PC-9 (cell line): ENCODE measurements around the gene HSPA14. TPM values are rescaled to one million over a fixed set of nuclear protein-coding genes. Genes with fewer than 3 reads are reported as not detected.
"Not testable (repeated sequence)": the region's sequence is repeated elsewhere in the genome, so short reads cannot be mapped to it uniquely, and the experiment has no call there.

Source experiments
- BruUV-seq: library from RNA; stranded (reverse); fragments of 400-500 nt; replicated peaks from 2 replicates; lab custom pipeline; 2021; lab: Mats Ljungman, UMichigan
- CTCF ChIA-PET: fragments of 300-600 bp; sonication (Branson Sonifier 250); formaldehyde crosslinking; loops from one replicate; lab custom pipeline; 2022; ENCODE audit warnings: antibody characterized with exemption; lab: Charles Lee
- POLR2A ChIA-PET: fragments of 300-600 bp; sonication (Branson Sonifier 250); formaldehyde crosslinking; loops from one replicate; lab custom pipeline; 2022; ENCODE audit warnings: antibody characterized with exemption; ENCODE audit not compliant: unreplicated experiment; lab: Charles Lee
- DNase-seq, 2 experiments: peaks; one replicate each; pipeline versions ENCODE4 v3.0.0 to v3.0.0-alpha.2; 2015 to 2022; ENCODE audit warnings: mixed read lengths in 1 of 2
- H2AFZ ChIP-seq: fragments of 200-600 bp; sonication (generic); 2 replicates; pipeline ENCODE4 v1.8.1; 2017; ENCODE audit warnings: antibody characterized with exemption
- H3F3A ChIP-seq: fragments of 200-600 bp; sonication (generic); 2 replicates; pipeline ENCODE4 v1.8.1; 2017; ENCODE audit warnings: antibody characterized with exemption, mild to moderate bottlenecking, low read depth; ENCODE audit not compliant: insufficient read depth
- H3K27ac ChIP-seq: fragments of 200-600 bp; sonication (generic); 2 replicates; pipeline ENCODE4 v1.6.1; 2016; ENCODE audit warnings: mixed run types
- H3K27me3 ChIP-seq: fragments of 200-600 bp; sonication (generic); 2 replicates; pipeline ENCODE4 v1.6.1; 2016; ENCODE audit warnings: low read depth, mixed run types; ENCODE audit not compliant: insufficient read depth
- H3K36me3 ChIP-seq: fragments of 200-600 bp; sonication (generic); 2 replicates; pipeline ENCODE4 v1.6.1; 2016; ENCODE audit warnings: low read depth, mixed run types
- H3K4me1 ChIP-seq: fragments of 200-600 bp; sonication (generic); replicated peaks from 2 replicates; pipeline ENCODE4 v1.6.1; 2016; ENCODE audit warnings: mixed run types; ENCODE audit not compliant: insufficient read depth
- H3K4me2 ChIP-seq: fragments of 200-600 bp; sonication (generic); 2 replicates; pipeline ENCODE4 v1.6.1; 2017; ENCODE audit warnings: mixed run types
- H3K4me3 ChIP-seq: fragments of 200-600 bp; sonication (generic); 2 replicates; pipeline ENCODE4 v1.6.1; 2016; ENCODE audit warnings: mixed run types
- H3K79me2 ChIP-seq: fragments of 200-600 bp; sonication (generic); 2 replicates; pipeline ENCODE4 v1.6.1; 2017; ENCODE audit warnings: low read depth, mixed run types
- H3K9me2 ChIP-seq: fragments of 200-600 bp; sonication (generic); 2 replicates; pipeline ENCODE4 v1.8.1; 2017; ENCODE audit warnings: mild to moderate bottlenecking; ENCODE audit not compliant: insufficient read depth
- H3K9me3 ChIP-seq: fragments of 200-600 bp; sonication (generic); 2 replicates; pipeline ENCODE4 v1.8.1; 2016; ENCODE audit warnings: low read depth; ENCODE audit not compliant: insufficient read depth
- H4K20me1 ChIP-seq: fragments of 200-600 bp; sonication (generic); 2 replicates; pipeline ENCODE4 v1.8.1; 2017; ENCODE audit not compliant: insufficient read depth
- EZH2 ChIP-seq: fragments of 200-600 bp; sonication (generic); IDR thresholded peaks from 2 replicates; pipeline ENCODE4 v1.8.0; 2017; ENCODE audit warnings: antibody characterized with exemption, low read depth
- intact Hi-C: fragments of 100-400 bp; cut with micrococcal nuclease; formaldehyde crosslinking; loops from one replicate; pipeline ENCODE4 v1.10.0; 2022; ENCODE audit not compliant: unreplicated experiment
- total RNA-seq: library from RNA; stranded (reverse); gene quantifications from 2 replicates; pipeline ENCODE4 v1.2.3, GENCODE V29; 2021
- TF ChIP-seq, protein P1 (sequence below): fragments of 200-600 bp; sonication (generic); conservative IDR thresholded peaks from 2 replicates; pipeline ENCODE4 v1.6.1; 2017; ENCODE audit warnings: mixed run types, antibody characterized with exemption, mild to moderate bottlenecking, moderate library complexity

HSPA14 gene
- total RNA-seq, 1 experiment from 2014 or later: 23.1 TPM

DNA sequence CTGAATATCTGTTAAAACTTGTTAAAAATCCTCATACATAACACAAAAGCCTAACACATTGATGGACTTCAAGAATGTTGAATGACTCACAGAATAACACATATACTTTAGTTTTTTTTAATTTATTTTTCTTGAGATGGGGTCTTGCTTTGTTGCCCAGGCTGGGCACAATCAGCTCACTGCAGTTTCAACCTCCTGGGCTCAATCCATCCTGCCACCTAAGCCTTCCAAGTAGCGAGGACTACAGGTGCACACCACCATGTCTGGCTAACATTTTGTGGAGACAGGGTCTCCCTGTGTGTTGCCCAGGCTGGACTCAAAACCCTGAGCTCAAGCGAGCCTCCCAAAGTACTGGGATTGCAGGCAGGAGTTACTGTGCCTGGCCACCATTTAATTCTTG lies 68.7 kb downstream of the HSPA14 start:
- POLR2A ChIA-PET: interaction anchor here (0.6 kb wide), 1 partner anchor 48 kb away, joined by 3 read pairs; no protein-coding TSS in a partner anchor
- Histone ChIP-seq H3K27me3 (no peaks in the 10 kb centered on the region), H3K9me2 (no peaks in the 10 kb centered on the region), H3K36me3 (peaks cover 34% of the 10 kb centered on the region), H3K4me3 (no peak overlapping the region), H3K9me3 (no peaks in the 10 kb centered on the region), H3F3A (no peaks in the 10 kb centered on the region), H3K27ac (no peak overlapping the region), H4K20me1 (no peaks in the 10 kb centered on the region), H3K4me2 (no peak overlapping the region), H2AFZ (no peak overlapping the region), H3K79me2 (no peaks in the 10 kb centered on the region), H3K4me1 (no peaks in the 10 kb centered on the region)
- CTCF ChIA-PET: no interaction called here
- no TSS peak for BruUV-seq
- no peak for DNase-seq
- intact Hi-C loops: no loop called here
- TF ChIP-seq EZH2: no peak
- TF ChIP-seq, protein P1, sequence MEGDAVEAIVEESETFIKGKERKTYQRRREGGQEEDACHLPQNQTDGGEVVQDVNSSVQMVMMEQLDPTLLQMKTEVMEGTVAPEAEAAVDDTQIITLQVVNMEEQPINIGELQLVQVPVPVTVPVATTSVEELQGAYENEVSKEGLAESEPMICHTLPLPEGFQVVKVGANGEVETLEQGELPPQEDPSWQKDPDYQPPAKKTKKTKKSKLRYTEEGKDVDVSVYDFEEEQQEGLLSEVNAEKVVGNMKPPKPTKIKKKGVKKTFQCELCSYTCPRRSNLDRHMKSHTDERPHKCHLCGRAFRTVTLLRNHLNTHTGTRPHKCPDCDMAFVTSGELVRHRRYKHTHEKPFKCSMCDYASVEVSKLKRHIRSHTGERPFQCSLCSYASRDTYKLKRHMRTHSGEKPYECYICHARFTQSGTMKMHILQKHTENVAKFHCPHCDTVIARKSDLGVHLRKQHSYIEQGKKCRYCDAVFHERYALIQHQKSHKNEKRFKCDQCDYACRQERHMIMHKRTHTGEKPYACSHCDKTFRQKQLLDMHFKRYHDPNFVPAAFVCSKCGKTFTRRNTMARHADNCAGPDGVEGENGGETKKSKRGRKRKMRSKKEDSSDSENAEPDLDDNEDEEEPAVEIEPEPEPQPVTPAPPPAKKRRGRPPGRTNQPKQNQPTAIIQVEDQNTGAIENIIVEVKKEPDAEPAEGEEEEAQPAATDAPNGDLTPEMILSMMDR: no peak

DNA sequence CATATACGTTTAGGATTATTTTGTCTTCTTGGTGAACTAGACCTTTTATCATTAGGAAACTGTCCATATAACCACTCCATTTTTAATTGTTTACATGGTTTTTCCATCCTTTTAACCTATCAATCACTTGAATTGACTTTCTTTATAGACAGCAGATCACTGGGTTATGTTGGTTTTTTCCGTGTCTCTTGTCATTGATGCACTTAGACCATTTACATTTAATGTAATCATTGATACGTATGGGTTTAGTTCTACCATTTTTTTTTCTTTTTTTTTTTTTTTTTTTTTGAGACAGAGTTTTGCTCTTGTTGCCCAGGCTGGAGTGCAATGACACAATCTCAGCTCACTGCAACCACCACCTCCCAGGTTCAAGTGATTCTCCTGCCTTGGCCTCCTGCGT lies 69.5 kb downstream of the HSPA14 start:
- POLR2A ChIA-PET: interaction anchor here (0.5 kb wide), 1 partner anchor 46 kb away, joined by 3 read pairs; no protein-coding TSS in a partner anchor

DNA sequence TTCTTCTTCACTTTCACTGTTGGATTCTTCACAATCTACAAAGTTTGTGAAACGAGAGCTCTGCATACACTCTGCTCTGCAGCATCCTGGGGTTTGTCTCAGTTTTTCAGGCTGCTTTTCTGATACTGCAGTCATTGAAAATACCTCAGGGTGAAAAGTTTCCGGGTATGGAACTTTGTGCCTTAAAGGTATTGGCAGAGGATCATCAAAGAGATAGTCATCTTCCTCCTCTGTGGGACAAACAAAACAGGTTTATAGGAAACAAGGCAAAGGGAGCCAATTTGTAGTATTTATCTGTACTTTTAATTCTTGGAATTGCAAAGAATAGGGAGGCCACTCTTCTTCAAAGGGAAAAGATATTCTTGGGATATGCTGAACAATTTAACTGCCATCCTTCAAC lies 71.0 kb downstream of the HSPA14 start:
- Histone ChIP-seq H3K4me3 (no peak overlapping the region), H3K4me2 (no peak overlapping the region), H3K36me3 (peaks cover 49% of the 10 kb centered on the region), H2AFZ (no peak overlapping the region), H4K20me1 (no peaks in the 10 kb centered on the region), H3F3A (no peaks in the 10 kb centered on the region), H3K9me3 (no peaks in the 10 kb centered on the region), H3K27ac (no peak overlapping the region), H3K4me1 (no peaks in the 10 kb centered on the region), H3K79me2 (no peaks in the 10 kb centered on the region), H3K27me3 (no peaks in the 10 kb centered on the region), H3K9me2 (no peaks in the 10 kb centered on the region)
- CTCF ChIA-PET: no interaction called here
- no peak for TF ChIP-seq EZH2
- TF ChIP-seq, protein P1: no peak
- intact Hi-C loops: no loop called here
- BruUV-seq: no TSS peak
- POLR2A ChIA-PET: no interaction called here
- DNase-seq: no peak

More for the DNA sequence above, 69.5 kb downstream of the HSPA14 start:
- H3K4me2 ChIP-seq, H3K79me2 ChIP-seq, H3K27ac ChIP-seq, H2AFZ ChIP-seq, H3K4me1 ChIP-seq, H3K9me3 ChIP-seq, H3K9me2 ChIP-seq, BruUV-seq, intact Hi-C loops, H3K27me3 ChIP-seq, H3K4me3 ChIP-seq, DNase-seq, H3F3A ChIP-seq, H4K20me1 ChIP-seq: not testable (repeated sequence)
- H3K36me3 ChIP-seq: peaks cover 36% of the 10 kb centered on the region
- CTCF ChIA-PET: interaction anchor here (0.7 kb wide), 1 partner anchor 13 kb away, joined by 10 read pairs; no protein-coding TSS in a partner anchor

DNA sequence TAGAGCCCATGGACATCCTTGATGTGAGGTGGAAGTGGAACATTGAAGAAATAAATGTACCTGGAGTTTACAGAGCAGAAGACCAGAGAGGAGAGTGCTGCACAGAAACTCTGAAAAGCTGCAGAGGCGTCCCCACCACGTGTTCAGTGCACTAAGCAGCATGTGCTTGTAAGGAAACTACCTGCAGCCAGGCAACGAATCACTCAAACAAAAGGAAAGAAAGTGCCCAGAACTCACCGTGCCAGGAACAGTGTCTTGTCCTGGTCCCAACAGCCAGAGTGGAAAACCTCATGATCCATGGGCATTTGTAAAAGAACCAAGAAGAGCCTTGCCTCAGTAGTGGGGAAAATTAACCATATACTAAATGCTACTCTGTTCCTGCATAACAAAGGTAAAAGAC lies 72.8 kb downstream of the HSPA14 start:
- Histone ChIP-seq H3K4me2 (no peak overlapping the region), H3K9me2 (no peaks in the 10 kb centered on the region), H3K9me3 (no peaks in the 10 kb centered on the region), H2AFZ (no peak overlapping the region), H3K36me3 (peaks cover 43% of the 10 kb centered on the region), H4K20me1 (no peaks in the 10 kb centered on the region), H3F3A (no peaks in the 10 kb centered on the region; the same call in 1 of the 2 replicates), H3K27me3 (no peaks in the 10 kb centered on the region), H3K79me2 (no peaks in the 10 kb centered on the region), H3K4me3 (no peak overlapping the region), H3K27ac (no peak overlapping the region), H3K4me1 (no peaks in the 10 kb centered on the region)
- POLR2A ChIA-PET: no interaction called here
- no peak for TF ChIP-seq EZH2
- TF ChIP-seq, protein P1: no peak
- CTCF ChIA-PET: no interaction called here
- DNase-seq: no peak
- BruUV-seq: no TSS peak
- intact Hi-C loops: no loop called here
